HepG2 (cell line): ENCODE data around the gene CCDC106. TPM values are rescaled to one million over a fixed set of nuclear protein-coding genes. Genes with fewer than 3 reads are reported as not detected.

ENCODE experiments used
- ATF6 ChIP-seq: sonication (generic); formaldehyde crosslinking; conservative IDR thresholded peaks from 2 replicates; pipeline ENCODE4 v1.4.0; 2020; ENCODE audit warnings: missing genetic modification reagents
- CBX5 ChIP-seq: sonication (generic); formaldehyde crosslinking; IDR thresholded peaks from 2 replicates; pipeline ENCODE4 v1.4.0; 2020; ENCODE audit warnings: missing genetic modification reagents, borderline replicate concordance
- FOXO1 ChIP-seq: sonication (generic); formaldehyde crosslinking; IDR thresholded peaks from 2 replicates; pipeline ENCODE4 v1.4.0; 2020; ENCODE audit warnings: missing genetic modification reagents
- IRX3 ChIP-seq: sonication (generic); formaldehyde crosslinking; IDR thresholded peaks from 2 replicates; pipeline ENCODE4 v1.8.1; 2023; ENCODE audit warnings: mild to moderate bottlenecking, low read depth, missing genetic modification reagents, borderline replicate concordance
- MBNL3 ChIP-seq: fragments of 250-450 bp; sonication (Bioruptor Pico); conservative IDR thresholded peaks from 2 replicates; pipeline ENCODE4 v1.8.0; 2022; ENCODE audit warnings: mild to moderate bottlenecking, inconsistent platforms
- MIER2 ChIP-seq: IDR thresholded peaks from 2 replicates; pipeline ENCODE4 v1.6.1; 2016; ENCODE audit warnings: missing biosample characterization, missing genetic modification reagents
- PHB2 ChIP-seq: fragments of 450-650 bp; IDR thresholded peaks from 2 replicates; pipeline ENCODE4 v1.6.1; 2018; ENCODE audit not compliant: partially characterized antibody
- PRDM15 ChIP-seq: sonication (generic); formaldehyde crosslinking; IDR thresholded peaks from 2 replicates; pipeline ENCODE4 v1.4.0; 2020; ENCODE audit warnings: missing genetic modification reagents
- RAD51 ChIP-seq: fragments of 450-650 bp; IDR thresholded peaks from 2 replicates; pipeline ENCODE4 v1.6.1; 2016; ENCODE audit warnings: borderline replicate concordance
- SETDB1 ChIP-seq: sonication (generic); formaldehyde crosslinking; IDR thresholded peaks from 2 replicates; pipeline ENCODE4 v1.5.1; 2020; ENCODE audit warnings: missing genetic modification reagents, mild to moderate bottlenecking, borderline replicate concordance
- SIX1 ChIP-seq: sonication (generic); formaldehyde crosslinking; IDR thresholded peaks from 2 replicates; pipeline ENCODE4 v1.4.0; 2020; ENCODE audit warnings: missing genetic modification reagents, borderline replicate concordance
- THAP11 ChIP-seq: IDR thresholded peaks from 2 replicates; pipeline ENCODE4 v1.6.1; 2016; ENCODE audit warnings: missing biosample characterization, missing genetic modification reagents
- YEATS4 ChIP-seq: sonication (generic); formaldehyde crosslinking; IDR thresholded peaks from 2 replicates; pipeline ENCODE4 v1.4.0; 2020; ENCODE audit warnings: missing genetic modification reagents, borderline replicate concordance
- ZMYM3 ChIP-seq: sonication (generic); formaldehyde crosslinking; IDR thresholded peaks from 2 replicates; pipeline ENCODE4 v1.5.1; 2020; ENCODE audit warnings: mild to moderate bottlenecking, missing genetic modification reagents
- ZNF558 ChIP-seq: sonication (generic); formaldehyde crosslinking; IDR thresholded peaks from 2 replicates; pipeline ENCODE4 v1.9.0; 2022; ENCODE audit warnings: mild to moderate bottlenecking, missing genetic modification reagents, borderline replicate concordance
- ZNF784 ChIP-seq: sonication (generic); formaldehyde crosslinking; IDR thresholded peaks from 2 replicates; pipeline ENCODE4 v1.5.1; 2020; ENCODE audit warnings: missing genetic modification reagents, mild to moderate bottlenecking, borderline replicate concordance
- polyA plus RNA-seq, 8 experiments: library from polyadenylated mRNA; depleted of rRNA in 3 of 8; stranded (reverse) in 7 of 8; unstranded in 1 of 8; fragments of >200 nt; fragmentation: Illumina TruSeq in 4 of 8; extraction: Trizol in 4 of 8; gene quantifications; 2 replicates each; pipeline versions ENCODE4 v1.2.1 to v1.2.3, GENCODE V29; 2011 to 2016; ENCODE audit warnings: low read depth in 4 of 8, missing spikeins in 1 of 8, mixed read lengths in 1 of 8; ENCODE audit not compliant: insufficient read depth in 1 of 8
- total RNA-seq, 5 experiments: library from RNA; depleted of rRNA; stranded (reverse); fragments of >200 nt; fragmentation: Illumina TruSeq; extraction: Trizol; gene quantifications; 2 replicates each; pipeline ENCODE4 v1.2.3, GENCODE V29; 2016; ENCODE audit warnings: low read depth in 1 of 5
- TF ChIP-seq, protein P1 (sequence below): sonication (generic); formaldehyde crosslinking; IDR thresholded peaks from 2 replicates; pipeline ENCODE4 v1.4.0; 2020; ENCODE audit warnings: missing genetic modification reagents, borderline replicate concordance

CCDC106 gene
- total and polyA plus RNA-seq, 2 of the 13 experiments (the other 11 are each of a cell fraction or from before 2014, with no cell fraction given), result 4.7 to 8.8 TPM

DNA sequence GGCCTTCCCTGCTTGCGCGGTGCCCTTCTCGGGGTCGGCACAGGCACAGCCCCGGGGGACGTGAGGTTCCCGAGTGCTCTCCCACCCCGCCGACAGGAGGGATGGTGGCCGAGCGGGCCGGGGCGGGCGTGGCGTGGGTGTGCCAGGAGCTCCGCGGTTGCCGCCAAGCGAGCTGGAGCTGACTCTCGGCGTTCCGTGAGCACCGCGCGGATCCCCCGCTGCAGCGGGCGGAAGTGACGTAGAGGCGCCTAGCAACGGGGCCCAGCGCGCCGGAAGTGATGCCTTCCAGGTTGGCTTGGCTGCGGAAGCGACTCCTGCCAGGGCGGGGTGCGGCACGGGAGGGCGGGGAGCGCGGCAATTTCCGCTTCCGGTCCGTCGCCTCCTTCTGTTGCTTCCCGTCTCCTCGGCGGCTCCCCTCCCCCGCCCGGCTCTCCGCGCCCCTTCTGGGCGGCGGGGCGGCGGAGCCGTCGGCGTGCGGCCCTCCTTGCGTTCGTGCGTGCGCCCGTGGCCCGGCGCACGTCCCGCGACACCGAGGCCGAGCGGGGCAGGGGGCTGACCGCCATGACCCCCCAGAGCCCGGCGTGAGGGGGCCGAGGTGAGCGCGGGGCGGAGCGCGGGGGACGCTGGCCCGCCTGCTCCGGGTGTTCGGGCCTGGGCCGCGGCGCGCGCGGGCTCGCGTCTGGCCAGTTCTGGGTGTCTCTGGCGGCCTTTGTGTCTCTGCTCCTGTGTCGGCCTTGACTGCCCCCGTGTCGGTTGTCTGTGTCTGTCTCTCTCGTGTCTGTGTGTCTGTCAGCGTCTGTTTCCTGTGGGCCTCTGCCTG lies 27.0 kb downstream of the CCDC106 start, which contains the start of gene EPN1 (continued):
- peak; percentile 38; the same call in 1 of the 2 replicates for TF ChIP-seq ZNF558 (CRISPR knock-in tag)
- TF ChIP-seq IRX3 (CRISPR knock-in tag), result no peak
- peak; percentile 95 for TF ChIP-seq THAP11
- TF ChIP-seq PRDM15 (CRISPR knock-in tag), result no peak
- TF ChIP-seq MIER2 (CRISPR knock-in tag), result peak; percentile 54; the same call in 1 of the 2 replicates
- peak; percentile 55; the same call in 1 of the 2 replicates for TF ChIP-seq FOXO1 (CRISPR knock-in tag)
- TF ChIP-seq CBX5, result peak; percentile 68; the same call in 1 of the 2 replicates
- no peak for TF ChIP-seq RAD51
- peak; percentile 81 for TF ChIP-seq YEATS4
- TF ChIP-seq ATF6 (CRISPR knock-in tag), result no peak
- no peak for TF ChIP-seq MBNL3 (CRISPR knock-in tag)
- TF ChIP-seq SIX1 (CRISPR knock-in tag), result no peak
- TF ChIP-seq ZNF784 (CRISPR knock-in tag), result peak; percentile 86; the same call in 1 of the 2 replicates
- TF ChIP-seq PHB2, result no peak
- TF ChIP-seq SETDB1 (CRISPR knock-in tag), result no peak
- TF ChIP-seq ZMYM3 (CRISPR knock-in tag), result no peak
- TF ChIP-seq, protein P1, sequence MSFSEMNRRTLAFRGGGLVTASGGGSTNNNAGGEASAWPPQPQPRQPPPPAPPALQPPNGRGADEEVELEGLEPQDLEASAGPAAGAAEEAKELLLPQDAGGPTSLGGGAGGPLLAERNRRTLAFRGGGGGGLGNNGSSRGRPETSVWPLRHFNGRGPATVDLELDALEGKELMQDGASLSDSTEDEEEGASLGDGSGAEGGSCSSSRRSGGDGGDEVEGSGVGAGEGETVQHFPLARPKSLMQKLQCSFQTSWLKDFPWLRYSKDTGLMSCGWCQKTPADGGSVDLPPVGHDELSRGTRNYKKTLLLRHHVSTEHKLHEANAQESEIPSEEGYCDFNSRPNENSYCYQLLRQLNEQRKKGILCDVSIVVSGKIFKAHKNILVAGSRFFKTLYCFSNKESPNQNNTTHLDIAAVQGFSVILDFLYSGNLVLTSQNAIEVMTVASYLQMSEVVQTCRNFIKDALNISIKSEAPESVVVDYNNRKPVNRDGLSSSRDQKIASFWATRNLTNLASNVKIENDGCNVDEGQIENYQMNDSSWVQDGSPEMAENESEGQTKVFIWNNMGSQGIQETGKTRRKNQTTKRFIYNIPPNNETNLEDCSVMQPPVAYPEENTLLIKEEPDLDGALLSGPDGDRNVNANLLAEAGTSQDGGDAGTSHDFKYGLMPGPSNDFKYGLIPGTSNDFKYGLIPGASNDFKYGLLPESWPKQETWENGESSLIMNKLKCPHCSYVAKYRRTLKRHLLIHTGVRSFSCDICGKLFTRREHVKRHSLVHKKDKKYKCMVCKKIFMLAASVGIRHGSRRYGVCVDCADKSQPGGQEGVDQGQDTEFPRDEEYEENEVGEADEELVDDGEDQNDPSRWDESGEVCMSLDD (CRISPR knock-in tag), result no peak
